Epithelial cell of esophagus (primary cell): ENCODE measurements around the gene OR2A12.

Experiments used
- DNase-seq: peaks from one replicate; pipeline ENCODE4 v3.0.0; 2010; ENCODE audit warnings: low read depth
- H3K4me3 ChIP-seq: 2 replicates; pipeline ENCODE4 v1.5.1; 2011; ENCODE audit warnings: mild to moderate bottlenecking, low read length, control low read depth
- TF ChIP-seq, protein P1 (sequence below): IDR thresholded peaks from 2 replicates; pipeline ENCODE4 v1.5.1; 2011; ENCODE audit warnings: low read depth, mild to moderate bottlenecking, low read length, control low read depth, inconsistent platforms; ENCODE audit not compliant: insufficient read depth; ENCODE audit errors: missing control alignments

The OR2A12 gene

DNA sequence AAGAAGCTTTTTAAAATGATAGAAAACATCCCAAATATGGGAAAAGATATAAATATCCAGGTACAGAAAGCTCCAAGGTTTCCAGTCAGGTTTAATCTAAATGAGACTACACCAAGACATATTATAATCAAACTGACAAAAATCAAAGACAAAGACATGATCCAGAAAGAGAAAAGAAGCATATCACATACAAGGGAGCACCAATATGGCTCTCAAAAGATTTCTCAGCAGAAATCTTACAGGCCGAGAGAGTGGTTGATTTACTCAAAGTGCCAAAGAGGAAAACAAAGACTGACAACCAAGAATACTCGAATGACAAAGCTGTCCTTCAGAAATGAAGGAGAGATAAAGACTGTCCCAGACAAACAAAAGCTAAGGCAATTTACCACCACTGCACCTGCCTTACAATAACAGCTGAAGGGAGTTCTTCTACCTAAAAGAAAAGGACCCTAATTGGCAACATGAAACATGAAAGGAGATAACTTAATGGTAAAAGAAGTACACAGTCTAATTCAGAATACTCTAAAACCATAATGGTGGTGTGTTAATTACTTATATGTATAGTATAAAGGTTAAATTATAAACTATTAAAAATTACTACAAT, 62.2 kb downstream of the OR2A12 start:
- TF ChIP-seq, protein P1, sequence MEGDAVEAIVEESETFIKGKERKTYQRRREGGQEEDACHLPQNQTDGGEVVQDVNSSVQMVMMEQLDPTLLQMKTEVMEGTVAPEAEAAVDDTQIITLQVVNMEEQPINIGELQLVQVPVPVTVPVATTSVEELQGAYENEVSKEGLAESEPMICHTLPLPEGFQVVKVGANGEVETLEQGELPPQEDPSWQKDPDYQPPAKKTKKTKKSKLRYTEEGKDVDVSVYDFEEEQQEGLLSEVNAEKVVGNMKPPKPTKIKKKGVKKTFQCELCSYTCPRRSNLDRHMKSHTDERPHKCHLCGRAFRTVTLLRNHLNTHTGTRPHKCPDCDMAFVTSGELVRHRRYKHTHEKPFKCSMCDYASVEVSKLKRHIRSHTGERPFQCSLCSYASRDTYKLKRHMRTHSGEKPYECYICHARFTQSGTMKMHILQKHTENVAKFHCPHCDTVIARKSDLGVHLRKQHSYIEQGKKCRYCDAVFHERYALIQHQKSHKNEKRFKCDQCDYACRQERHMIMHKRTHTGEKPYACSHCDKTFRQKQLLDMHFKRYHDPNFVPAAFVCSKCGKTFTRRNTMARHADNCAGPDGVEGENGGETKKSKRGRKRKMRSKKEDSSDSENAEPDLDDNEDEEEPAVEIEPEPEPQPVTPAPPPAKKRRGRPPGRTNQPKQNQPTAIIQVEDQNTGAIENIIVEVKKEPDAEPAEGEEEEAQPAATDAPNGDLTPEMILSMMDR, result no peak
- no peak overlapping the region for H3K4me3 ChIP-seq
- DNase-seq, result no peak
